HepG2 (cell line): ENCODE data around the gene C2orf15. TPM values are rescaled to one million over a fixed set of nuclear protein-coding genes. Genes with fewer than 3 reads are reported as not detected.
A peak's percentile ranks its signal among the peaks of the same experiment; 100 is the strongest.

Experiments used
- ATF1 ChIP-seq: IDR thresholded peaks from 2 replicates; pipeline ENCODE4 v1.6.1; 2016; ENCODE audit warnings: mild to moderate bottlenecking, control low read depth
- BCL6 ChIP-seq: IDR thresholded peaks from 2 replicates; pipeline ENCODE4 v1.6.1; 2016; ENCODE audit warnings: missing genetic modification reagents, missing compliant biosample characterization
- CSRNP1 ChIP-seq: sonication (generic); formaldehyde crosslinking; IDR thresholded peaks from 2 replicates; pipeline ENCODE4 v1.8.1; 2023; ENCODE audit warnings: mild to moderate bottlenecking, missing genetic modification reagents
- FUBP1 ChIP-seq: sonication (generic); formaldehyde crosslinking; IDR thresholded peaks from 2 replicates; pipeline ENCODE4 v1.5.1; 2020; ENCODE audit warnings: missing genetic modification reagents, mild to moderate bottlenecking, borderline replicate concordance
- GATA4 ChIP-seq: sonication (generic); IDR thresholded peaks from 2 replicates; pipeline ENCODE4 v1.6.1; 2016; ENCODE audit warnings: antibody characterized with exemption, low read depth, borderline replicate concordance
- HNRNPK ChIP-seq: fragments of 200-400 bp; formaldehyde crosslinking; IDR thresholded peaks from 2 replicates; pipeline ENCODE4 v1.6.1; 2018; ENCODE audit warnings: low read length, low read depth, moderate library complexity, mild to moderate bottlenecking; ENCODE audit not compliant: poor library complexity, severe bottlenecking
- IKZF4 ChIP-seq: sonication (generic); formaldehyde crosslinking; IDR thresholded peaks from 2 replicates; pipeline ENCODE4 v1.5.1; 2020; ENCODE audit warnings: borderline replicate concordance, mild to moderate bottlenecking, low read depth, missing genetic modification reagents; ENCODE audit errors: not compliant biosample characterization
- RFX3 ChIP-seq: IDR thresholded peaks from 2 replicates; pipeline ENCODE4 v1.6.1; 2016; ENCODE audit warnings: missing biosample characterization, missing genetic modification reagents
- SMARCE1 ChIP-seq: fragments of 450-650 bp; IDR thresholded peaks from 2 replicates; pipeline ENCODE4 v1.6.1; 2017; ENCODE audit warnings: borderline replicate concordance
- SNAI1 ChIP-seq: sonication (generic); formaldehyde crosslinking; IDR thresholded peaks from 2 replicates; pipeline ENCODE4 v1.5.0; 2020; ENCODE audit warnings: mild to moderate bottlenecking, missing genetic modification reagents, borderline replicate concordance
- SRF ChIP-seq: IDR thresholded peaks from 2 replicates; pipeline ENCODE4 v1.6.1; 2011; ENCODE audit warnings: mild to moderate bottlenecking, low read depth, low read length, moderate library complexity
- ZNF18 ChIP-seq: sonication (generic); formaldehyde crosslinking; IDR thresholded peaks from 2 replicates; pipeline ENCODE4 v1.8.0; 2022; ENCODE audit warnings: mild to moderate bottlenecking, missing genetic modification reagents; ENCODE audit not compliant: insufficient replicate concordance
- ZNF34 ChIP-seq: sonication (generic); formaldehyde crosslinking; IDR thresholded peaks from 2 replicates; pipeline ENCODE4 v1.4.0; 2020; ENCODE audit warnings: mild to moderate bottlenecking, missing genetic modification reagents, borderline replicate concordance
- ZNF460 ChIP-seq: sonication (generic); formaldehyde crosslinking; IDR thresholded peaks from 2 replicates; pipeline ENCODE4 v1.5.1; 2020; ENCODE audit warnings: missing genetic modification reagents, mild to moderate bottlenecking, borderline replicate concordance
- ZNF562 ChIP-seq: sonication (generic); formaldehyde crosslinking; IDR thresholded peaks from 2 replicates; pipeline ENCODE4 v1.8.0; 2022; ENCODE audit warnings: missing genetic modification reagents, borderline replicate concordance
- ZNF569 ChIP-seq: sonication (generic); formaldehyde crosslinking; IDR thresholded peaks from 2 replicates; pipeline ENCODE4 v1.5.0; 2020; ENCODE audit warnings: mild to moderate bottlenecking, missing genetic modification reagents, moderate library complexity, borderline replicate concordance
- ZNF782 ChIP-seq: sonication (generic); formaldehyde crosslinking; IDR thresholded peaks from 2 replicates; pipeline ENCODE4 v1.4.0; 2020; ENCODE audit warnings: missing genetic modification reagents, mild to moderate bottlenecking, borderline replicate concordance
- polyA plus RNA-seq, 8 experiments: library from polyadenylated mRNA; depleted of rRNA in 3 of 8; stranded (reverse) in 7 of 8; unstranded in 1 of 8; fragments of >200 nt; fragmentation: Illumina TruSeq in 4 of 8; extraction: Trizol in 4 of 8; gene quantifications; 2 replicates each; pipeline versions ENCODE4 v1.2.1 to v1.2.3, GENCODE V29; 2011 to 2016; ENCODE audit warnings: low read depth in 4 of 8, missing spikeins in 1 of 8, mixed read lengths in 1 of 8; ENCODE audit not compliant: insufficient read depth in 1 of 8
- total RNA-seq, 5 experiments: library from RNA; depleted of rRNA; stranded (reverse); fragments of >200 nt; fragmentation: Illumina TruSeq; extraction: Trizol; gene quantifications; 2 replicates each; pipeline ENCODE4 v1.2.3, GENCODE V29; 2016; ENCODE audit warnings: low read depth in 1 of 5
- TF ChIP-seq, protein P1 (sequence below): sonication (generic); formaldehyde crosslinking; IDR thresholded peaks from 2 replicates; pipeline ENCODE4 v1.5.0; 2020; ENCODE audit warnings: mild to moderate bottlenecking, missing genetic modification reagents

The C2orf15 gene
- total and polyA plus RNA-seq, 2 of the 13 experiments (the other 11 are each of a cell fraction or from before 2014, with no cell fraction given): 5.5 to 8.3 TPM

- peak; percentile 100 for TF ChIP-seq CSRNP1
- peak; percentile 96 for TF ChIP-seq IKZF4
- peak; percentile 98; the same call in 1 of the 2 replicates for TF ChIP-seq ZNF569 (CRISPR knock-in tag)
- TF ChIP-seq ATF1 (CRISPR knock-in tag): peak; percentile 82
- peak; percentile 99; the same call in 1 of the 2 replicates for TF ChIP-seq ZNF782 (CRISPR knock-in tag)
- TF ChIP-seq GATA4: peak; percentile 86
- TF ChIP-seq FUBP1: no peak; the same call in 1 of the 2 replicates
- TF ChIP-seq, protein P1, sequence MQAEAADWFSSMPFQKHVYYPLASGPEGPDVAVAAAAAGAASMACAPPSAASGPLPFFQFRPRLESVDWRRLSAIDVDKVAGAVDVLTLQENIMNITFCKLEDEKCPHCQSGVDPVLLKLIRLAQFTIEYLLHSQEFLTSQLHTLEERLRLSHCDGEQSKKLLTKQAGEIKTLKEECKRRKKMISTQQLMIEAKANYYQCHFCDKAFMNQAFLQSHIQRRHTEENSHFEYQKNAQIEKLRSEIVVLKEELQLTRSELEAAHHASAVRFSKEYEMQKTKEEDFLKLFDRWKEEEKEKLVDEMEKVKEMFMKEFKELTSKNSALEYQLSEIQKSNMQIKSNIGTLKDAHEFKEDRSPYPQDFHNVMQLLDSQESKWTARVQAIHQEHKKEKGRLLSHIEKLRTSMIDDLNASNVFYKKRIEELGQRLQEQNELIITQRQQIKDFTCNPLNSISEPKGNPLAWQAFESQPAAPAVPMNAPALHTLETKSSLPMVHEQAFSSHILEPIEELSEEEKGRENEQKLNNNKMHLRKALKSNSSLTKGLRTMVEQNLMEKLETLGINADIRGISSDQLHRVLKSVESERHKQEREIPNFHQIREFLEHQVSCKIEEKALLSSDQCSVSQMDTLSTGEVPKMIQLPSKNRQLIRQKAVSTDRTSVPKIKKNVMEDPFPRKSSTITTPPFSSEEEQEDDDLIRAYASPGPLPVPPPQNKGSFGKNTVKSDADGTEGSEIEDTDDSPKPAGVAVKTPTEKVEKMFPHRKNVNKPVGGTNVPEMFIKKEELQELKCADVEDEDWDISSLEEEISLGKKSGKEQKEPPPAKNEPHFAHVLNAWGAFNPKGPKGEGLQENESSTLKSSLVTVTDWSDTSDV (CRISPR knock-in tag): peak; percentile 99
- peak; percentile 96 for TF ChIP-seq ZNF34
- peak; percentile 72; the same call in 1 of the 2 replicates for TF ChIP-seq SNAI1 (CRISPR knock-in tag)
- TF ChIP-seq ZNF460: no peak; the same call in 1 of the 2 replicates
- peak; percentile 44 for TF ChIP-seq HNRNPK
- TF ChIP-seq ZNF562: no peak
- peak; percentile 95 for TF ChIP-seq ZNF18 (CRISPR knock-in tag)
- no peak for TF ChIP-seq SMARCE1
- TF ChIP-seq BCL6: peak; percentile 78
- TF ChIP-seq RFX3 (CRISPR knock-in tag): no peak
- no peak for TF ChIP-seq SRF
These were observed 13.4 kb downstream of the C2orf15 start, which contains the start of the genes LIPT1 and TSGA10 (continued) for GRCh38 chr2:99154643-99155536.
